ENCODE results near the gene SEC61B.

DNA sequence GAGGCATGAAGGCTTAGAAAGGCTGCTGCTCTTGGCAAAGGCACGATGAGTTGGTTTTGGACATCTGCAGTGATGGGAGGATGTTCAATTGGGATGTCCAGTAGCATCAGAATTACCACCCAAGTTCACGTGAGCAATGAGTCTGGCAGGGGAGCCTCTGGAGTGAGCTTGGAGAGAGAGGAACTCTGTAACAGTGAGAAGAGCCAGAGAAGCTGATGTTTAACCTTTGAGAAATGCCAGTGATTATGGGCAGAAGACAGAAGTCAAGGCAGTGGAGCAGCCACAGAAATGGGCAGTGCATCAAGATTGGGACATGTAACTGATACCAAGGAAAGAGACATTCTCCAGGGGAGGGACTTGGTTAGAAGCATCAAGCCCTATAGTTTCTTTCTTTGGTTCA, 39.8 kb downstream of the SEC61B start:
- TF ChIP-seq, protein P1, sequence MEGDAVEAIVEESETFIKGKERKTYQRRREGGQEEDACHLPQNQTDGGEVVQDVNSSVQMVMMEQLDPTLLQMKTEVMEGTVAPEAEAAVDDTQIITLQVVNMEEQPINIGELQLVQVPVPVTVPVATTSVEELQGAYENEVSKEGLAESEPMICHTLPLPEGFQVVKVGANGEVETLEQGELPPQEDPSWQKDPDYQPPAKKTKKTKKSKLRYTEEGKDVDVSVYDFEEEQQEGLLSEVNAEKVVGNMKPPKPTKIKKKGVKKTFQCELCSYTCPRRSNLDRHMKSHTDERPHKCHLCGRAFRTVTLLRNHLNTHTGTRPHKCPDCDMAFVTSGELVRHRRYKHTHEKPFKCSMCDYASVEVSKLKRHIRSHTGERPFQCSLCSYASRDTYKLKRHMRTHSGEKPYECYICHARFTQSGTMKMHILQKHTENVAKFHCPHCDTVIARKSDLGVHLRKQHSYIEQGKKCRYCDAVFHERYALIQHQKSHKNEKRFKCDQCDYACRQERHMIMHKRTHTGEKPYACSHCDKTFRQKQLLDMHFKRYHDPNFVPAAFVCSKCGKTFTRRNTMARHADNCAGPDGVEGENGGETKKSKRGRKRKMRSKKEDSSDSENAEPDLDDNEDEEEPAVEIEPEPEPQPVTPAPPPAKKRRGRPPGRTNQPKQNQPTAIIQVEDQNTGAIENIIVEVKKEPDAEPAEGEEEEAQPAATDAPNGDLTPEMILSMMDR (IDR thresholded peaks at IDR 0.05) = no peak
- TF ChIP-seq, protein P2, sequence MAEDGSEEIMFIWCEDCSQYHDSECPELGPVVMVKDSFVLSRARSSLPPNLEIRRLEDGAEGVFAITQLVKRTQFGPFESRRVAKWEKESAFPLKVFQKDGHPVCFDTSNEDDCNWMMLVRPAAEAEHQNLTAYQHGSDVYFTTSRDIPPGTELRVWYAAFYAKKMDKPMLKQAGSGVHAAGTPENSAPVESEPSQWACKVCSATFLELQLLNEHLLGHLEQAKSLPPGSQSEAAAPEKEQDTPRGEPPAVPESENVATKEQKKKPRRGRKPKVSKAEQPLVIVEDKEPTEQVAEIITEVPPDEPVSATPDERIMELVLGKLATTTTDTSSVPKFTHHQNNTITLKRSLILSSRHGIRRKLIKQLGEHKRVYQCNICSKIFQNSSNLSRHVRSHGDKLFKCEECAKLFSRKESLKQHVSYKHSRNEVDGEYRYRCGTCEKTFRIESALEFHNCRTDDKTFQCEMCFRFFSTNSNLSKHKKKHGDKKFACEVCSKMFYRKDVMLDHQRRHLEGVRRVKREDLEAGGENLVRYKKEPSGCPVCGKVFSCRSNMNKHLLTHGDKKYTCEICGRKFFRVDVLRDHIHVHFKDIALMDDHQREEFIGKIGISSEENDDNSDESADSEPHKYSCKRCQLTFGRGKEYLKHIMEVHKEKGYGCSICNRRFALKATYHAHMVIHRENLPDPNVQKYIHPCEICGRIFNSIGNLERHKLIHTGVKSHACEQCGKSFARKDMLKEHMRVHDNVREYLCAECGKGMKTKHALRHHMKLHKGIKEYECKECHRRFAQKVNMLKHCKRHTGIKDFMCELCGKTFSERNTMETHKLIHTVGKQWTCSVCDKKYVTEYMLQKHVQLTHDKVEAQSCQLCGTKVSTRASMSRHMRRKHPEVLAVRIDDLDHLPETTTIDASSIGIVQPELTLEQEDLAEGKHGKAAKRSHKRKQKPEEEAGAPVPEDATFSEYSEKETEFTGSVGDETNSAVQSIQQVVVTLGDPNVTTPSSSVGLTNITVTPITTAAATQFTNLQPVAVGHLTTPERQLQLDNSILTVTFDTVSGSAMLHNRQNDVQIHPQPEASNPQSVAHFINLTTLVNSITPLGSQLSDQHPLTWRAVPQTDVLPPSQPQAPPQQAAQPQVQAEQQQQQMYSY (CRISPR knock-in tag; IDR thresholded peaks at IDR 0.05) = no peak
- TF ChIP-seq, protein P3, sequence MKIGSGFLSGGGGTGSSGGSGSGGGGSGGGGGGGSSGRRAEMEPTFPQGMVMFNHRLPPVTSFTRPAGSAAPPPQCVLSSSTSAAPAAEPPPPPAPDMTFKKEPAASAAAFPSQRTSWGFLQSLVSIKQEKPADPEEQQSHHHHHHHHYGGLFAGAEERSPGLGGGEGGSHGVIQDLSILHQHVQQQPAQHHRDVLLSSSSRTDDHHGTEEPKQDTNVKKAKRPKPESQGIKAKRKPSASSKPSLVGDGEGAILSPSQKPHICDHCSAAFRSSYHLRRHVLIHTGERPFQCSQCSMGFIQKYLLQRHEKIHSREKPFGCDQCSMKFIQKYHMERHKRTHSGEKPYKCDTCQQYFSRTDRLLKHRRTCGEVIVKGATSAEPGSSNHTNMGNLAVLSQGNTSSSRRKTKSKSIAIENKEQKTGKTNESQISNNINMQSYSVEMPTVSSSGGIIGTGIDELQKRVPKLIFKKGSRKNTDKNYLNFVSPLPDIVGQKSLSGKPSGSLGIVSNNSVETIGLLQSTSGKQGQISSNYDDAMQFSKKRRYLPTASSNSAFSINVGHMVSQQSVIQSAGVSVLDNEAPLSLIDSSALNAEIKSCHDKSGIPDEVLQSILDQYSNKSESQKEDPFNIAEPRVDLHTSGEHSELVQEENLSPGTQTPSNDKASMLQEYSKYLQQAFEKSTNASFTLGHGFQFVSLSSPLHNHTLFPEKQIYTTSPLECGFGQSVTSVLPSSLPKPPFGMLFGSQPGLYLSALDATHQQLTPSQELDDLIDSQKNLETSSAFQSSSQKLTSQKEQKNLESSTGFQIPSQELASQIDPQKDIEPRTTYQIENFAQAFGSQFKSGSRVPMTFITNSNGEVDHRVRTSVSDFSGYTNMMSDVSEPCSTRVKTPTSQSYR (CRISPR knock-in tag; IDR thresholded peaks at IDR 0.05) = no peak
- TF ChIP-seq CREB1 (CRISPR knock-in tag; IDR thresholded peaks at IDR 0.05) = no peak
- TF ChIP-seq JUN (CRISPR knock-in tag; IDR thresholded peaks at IDR 0.05) = no peak
- TF ChIP-seq NR2C2 (CRISPR knock-in tag; IDR thresholded peaks at IDR 0.05) = no peak
- TF ChIP-seq NFYB (CRISPR knock-in tag; conservative IDR thresholded peaks at IDR 0.05; ENCODE audit: low read depth) = no peak
- TF ChIP-seq, protein P4, sequence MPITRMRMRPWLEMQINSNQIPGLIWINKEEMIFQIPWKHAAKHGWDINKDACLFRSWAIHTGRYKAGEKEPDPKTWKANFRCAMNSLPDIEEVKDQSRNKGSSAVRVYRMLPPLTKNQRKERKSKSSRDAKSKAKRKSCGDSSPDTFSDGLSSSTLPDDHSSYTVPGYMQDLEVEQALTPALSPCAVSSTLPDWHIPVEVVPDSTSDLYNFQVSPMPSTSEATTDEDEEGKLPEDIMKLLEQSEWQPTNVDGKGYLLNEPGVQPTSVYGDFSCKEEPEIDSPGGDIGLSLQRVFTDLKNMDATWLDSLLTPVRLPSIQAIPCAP (CRISPR knock-in tag; IDR thresholded peaks at IDR 0.05) = no peak
- TF ChIP-seq, protein P5, sequence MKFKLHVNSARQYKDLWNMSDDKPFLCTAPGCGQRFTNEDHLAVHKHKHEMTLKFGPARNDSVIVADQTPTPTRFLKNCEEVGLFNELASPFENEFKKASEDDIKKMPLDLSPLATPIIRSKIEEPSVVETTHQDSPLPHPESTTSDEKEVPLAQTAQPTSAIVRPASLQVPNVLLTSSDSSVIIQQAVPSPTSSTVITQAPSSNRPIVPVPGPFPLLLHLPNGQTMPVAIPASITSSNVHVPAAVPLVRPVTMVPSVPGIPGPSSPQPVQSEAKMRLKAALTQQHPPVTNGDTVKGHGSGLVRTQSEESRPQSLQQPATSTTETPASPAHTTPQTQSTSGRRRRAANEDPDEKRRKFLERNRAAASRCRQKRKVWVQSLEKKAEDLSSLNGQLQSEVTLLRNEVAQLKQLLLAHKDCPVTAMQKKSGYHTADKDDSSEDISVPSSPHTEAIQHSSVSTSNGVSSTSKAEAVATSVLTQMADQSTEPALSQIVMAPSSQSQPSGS (CRISPR knock-in tag; IDR thresholded peaks at IDR 0.05; ENCODE audit: borderline replicate concordance, low read depth) = no peak

Data from WTC11 (cell line).